ENCODE measurements around the gene CMYA5. TPM values are rescaled to one million over a fixed set of nuclear protein-coding genes. Genes with fewer than 3 reads are reported as not detected.

The CMYA5 gene
- total RNA-seq, 1 donor from 2014 or later: 0.74 TPM

DNA sequence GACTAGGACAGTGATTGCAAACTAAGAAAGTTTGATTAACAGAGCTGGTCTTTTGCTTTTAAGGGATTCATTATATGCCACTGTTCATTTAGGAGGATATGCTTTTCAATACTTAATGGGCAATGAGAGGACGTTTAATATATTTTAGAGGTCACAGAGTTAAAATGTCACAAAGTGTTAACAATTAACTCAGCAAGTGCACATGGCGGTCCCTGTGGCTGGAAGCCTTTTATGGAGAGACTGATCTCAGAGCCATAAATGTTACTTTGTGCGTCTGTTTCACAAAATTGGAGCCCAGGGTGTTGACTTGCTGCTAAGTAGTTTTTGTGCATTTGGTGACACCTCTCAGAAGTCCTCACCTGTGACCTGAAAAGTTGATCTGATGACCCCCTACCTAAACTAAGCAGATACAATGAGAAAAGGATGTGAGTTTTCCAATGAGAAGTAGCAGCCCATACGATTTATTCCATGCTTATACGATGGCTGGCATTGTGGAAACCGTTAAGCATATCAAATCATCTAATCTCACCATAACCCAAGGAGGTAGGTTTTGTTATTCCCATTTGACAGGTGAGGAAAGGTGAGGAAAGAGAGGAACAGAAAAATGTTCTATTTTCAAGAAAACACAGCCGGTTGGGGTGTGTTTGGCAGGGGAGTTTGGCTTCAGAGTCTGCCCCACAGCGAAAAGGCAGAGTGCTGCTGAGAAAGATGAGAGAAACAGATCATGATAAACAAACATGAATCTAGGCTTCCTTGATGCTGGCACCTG lies 64.4 kb downstream of the CMYA5 start:
- no peak for DNase-seq
- no peaks in the 10 kb centered on the region for H3K27me3 Mint-ChIP-seq (ENCODE audit: unreplicated experiment)
- no peak overlapping the region for H3K27ac Mint-ChIP-seq (ENCODE audit: unreplicated experiment)
- no peaks in the 10 kb centered on the region for H3K4me1 Mint-ChIP-seq (ENCODE audit: low read depth, unreplicated experiment)
- no peaks in the 10 kb centered on the region for H3K9me3 Mint-ChIP-seq (ENCODE audit: unreplicated experiment)
- H3K4me3 Mint-ChIP-seq (ENCODE audit: unreplicated experiment): no peak overlapping the region
- no peaks in the 10 kb centered on the region for H3K36me3 Mint-ChIP-seq (ENCODE audit: unreplicated experiment)
- TF ChIP-seq, protein P1, sequence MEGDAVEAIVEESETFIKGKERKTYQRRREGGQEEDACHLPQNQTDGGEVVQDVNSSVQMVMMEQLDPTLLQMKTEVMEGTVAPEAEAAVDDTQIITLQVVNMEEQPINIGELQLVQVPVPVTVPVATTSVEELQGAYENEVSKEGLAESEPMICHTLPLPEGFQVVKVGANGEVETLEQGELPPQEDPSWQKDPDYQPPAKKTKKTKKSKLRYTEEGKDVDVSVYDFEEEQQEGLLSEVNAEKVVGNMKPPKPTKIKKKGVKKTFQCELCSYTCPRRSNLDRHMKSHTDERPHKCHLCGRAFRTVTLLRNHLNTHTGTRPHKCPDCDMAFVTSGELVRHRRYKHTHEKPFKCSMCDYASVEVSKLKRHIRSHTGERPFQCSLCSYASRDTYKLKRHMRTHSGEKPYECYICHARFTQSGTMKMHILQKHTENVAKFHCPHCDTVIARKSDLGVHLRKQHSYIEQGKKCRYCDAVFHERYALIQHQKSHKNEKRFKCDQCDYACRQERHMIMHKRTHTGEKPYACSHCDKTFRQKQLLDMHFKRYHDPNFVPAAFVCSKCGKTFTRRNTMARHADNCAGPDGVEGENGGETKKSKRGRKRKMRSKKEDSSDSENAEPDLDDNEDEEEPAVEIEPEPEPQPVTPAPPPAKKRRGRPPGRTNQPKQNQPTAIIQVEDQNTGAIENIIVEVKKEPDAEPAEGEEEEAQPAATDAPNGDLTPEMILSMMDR (IDR thresholded peaks at IDR 0.05; ENCODE audit: partially characterized antibody, unreplicated experiment): no peak

DNA sequence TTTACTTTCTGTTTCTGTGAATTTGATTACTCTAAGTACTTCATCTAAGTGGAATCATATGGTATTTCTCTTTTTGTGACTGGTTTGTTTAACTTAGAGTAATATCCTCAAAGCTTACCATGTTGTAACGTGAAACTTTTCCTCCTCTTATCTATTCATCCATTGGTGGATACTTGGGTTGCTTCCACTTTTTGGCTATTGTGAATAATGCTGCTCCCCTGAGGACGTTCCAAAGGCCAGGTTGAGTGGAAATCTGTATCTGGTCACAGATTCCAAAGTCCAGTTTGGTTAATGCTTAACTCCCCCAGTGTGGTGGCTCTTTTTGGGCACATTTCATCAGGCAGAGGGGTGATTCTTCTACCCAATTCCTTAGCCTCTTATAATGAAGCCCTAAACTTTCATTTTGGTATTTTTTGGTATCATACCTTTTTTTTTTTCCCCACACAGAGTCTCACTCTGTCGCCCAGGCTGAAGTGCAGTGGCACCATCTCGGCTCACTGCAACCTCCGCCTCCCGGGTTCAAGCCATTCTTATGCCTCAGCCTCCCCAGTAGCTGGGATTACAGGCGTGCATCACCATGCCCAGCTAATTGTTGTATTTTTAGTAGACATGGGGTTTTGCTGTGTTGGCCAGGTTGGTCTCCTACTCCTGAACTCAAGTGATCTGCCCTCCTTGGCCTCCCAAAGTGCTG lies 65.4 kb downstream of the CMYA5 start:
- no peak for DNase-seq
- TF ChIP-seq, protein P1 (IDR thresholded peaks at IDR 0.05; ENCODE audit: partially characterized antibody, unreplicated experiment): no peak
- H3K9me3 Mint-ChIP-seq (ENCODE audit: unreplicated experiment): no peaks in the 10 kb centered on the region
- no peaks in the 10 kb centered on the region for H3K4me1 Mint-ChIP-seq (ENCODE audit: low read depth, unreplicated experiment)
- no peaks in the 10 kb centered on the region for H3K36me3 Mint-ChIP-seq (ENCODE audit: unreplicated experiment)
- no peak overlapping the region for H3K27ac Mint-ChIP-seq (ENCODE audit: unreplicated experiment)
- no peaks in the 10 kb centered on the region for H3K27me3 Mint-ChIP-seq (ENCODE audit: unreplicated experiment)
- no peak overlapping the region for H3K4me3 Mint-ChIP-seq (ENCODE audit: unreplicated experiment)

DNA sequence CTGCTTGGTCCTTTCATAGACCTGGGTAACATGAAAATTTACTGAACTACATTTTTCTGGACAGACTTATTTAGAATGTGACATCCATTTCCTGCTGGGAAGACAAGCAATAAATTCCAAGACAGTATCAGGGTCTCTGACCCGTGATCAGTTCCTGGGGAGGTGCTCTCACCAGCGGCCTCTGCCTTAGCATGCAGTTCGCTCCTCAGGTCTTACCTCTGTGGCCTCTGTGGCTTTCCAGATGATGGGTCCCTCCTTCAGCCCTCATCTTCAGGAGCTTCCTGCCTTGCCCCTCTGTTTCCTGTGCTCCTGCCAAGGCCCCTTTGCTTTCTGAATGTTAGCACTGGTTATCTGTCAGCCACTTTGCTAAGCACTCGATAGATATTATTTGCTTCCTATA lies 66.4 kb downstream of the CMYA5 start:
- H3K36me3 Mint-ChIP-seq (ENCODE audit: unreplicated experiment): no peaks in the 10 kb centered on the region
- H3K27ac Mint-ChIP-seq (ENCODE audit: unreplicated experiment): no peak overlapping the region
- no peaks in the 10 kb centered on the region for H3K9me3 Mint-ChIP-seq (ENCODE audit: unreplicated experiment)
- DNase-seq: no peak
- H3K27me3 Mint-ChIP-seq (ENCODE audit: unreplicated experiment): no peaks in the 10 kb centered on the region
- TF ChIP-seq, protein P1 (IDR thresholded peaks at IDR 0.05; ENCODE audit: partially characterized antibody, unreplicated experiment): no peak
- no peak overlapping the region for H3K4me3 Mint-ChIP-seq (ENCODE audit: unreplicated experiment)
- no peaks in the 10 kb centered on the region for H3K4me1 Mint-ChIP-seq (ENCODE audit: low read depth, unreplicated experiment)

DNA sequence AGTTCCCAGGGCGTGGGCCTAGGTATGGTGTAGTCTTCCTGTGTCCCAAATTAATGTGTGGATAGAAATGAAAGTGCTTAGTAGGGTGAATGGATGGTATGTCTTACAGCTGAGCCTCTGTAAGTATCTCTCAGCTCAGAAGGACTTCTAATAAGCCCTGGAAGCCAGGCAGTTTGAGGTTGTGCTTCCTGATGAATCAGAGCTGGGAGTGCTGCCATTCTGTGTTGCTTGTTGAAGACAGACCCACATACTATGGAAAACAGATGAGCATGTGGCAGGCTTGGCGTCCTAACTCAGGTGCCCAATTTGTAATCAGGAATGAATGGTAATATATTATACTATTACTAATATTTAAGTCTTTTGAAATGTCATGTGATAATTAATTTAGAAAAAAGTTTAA lies 69.8 kb downstream of the CMYA5 start:
- H3K36me3 Mint-ChIP-seq (ENCODE audit: unreplicated experiment): no peaks in the 10 kb centered on the region
- no peaks in the 10 kb centered on the region for H3K4me1 Mint-ChIP-seq (ENCODE audit: low read depth, unreplicated experiment)

More for the DNA sequence above, 69.8 kb downstream of the CMYA5 start:
- DNase-seq: no peak
- TF ChIP-seq, protein P1 (IDR thresholded peaks at IDR 0.05; ENCODE audit: partially characterized antibody, unreplicated experiment): no peak
- Mint-ChIP-seq H3K27ac (ENCODE audit: unreplicated experiment) (no peak overlapping the region), H3K9me3 (ENCODE audit: unreplicated experiment) (no peaks in the 10 kb centered on the region), H3K27me3 (ENCODE audit: unreplicated experiment) (no peaks in the 10 kb centered on the region), H3K4me3 (ENCODE audit: unreplicated experiment) (no peak overlapping the region)

Data from glutamatergic neuron (in vitro differentiated cells).